ENCODE measurements around the gene SAC3D1.

- TF ChIP-seq CTCF (IDR thresholded peaks at IDR 0.05) (no peak), POLR2A (IDR thresholded peaks at IDR 0.05) (no peak)
Measured at GRCh38 chr11:65089621-65090020, 48.6 kb downstream of the SAC3D1 start.

All from adrenal gland (tissue), 5 donors.